Measurements from ENCODE around the gene RBBP8. TPM values are rescaled to one million over a fixed set of nuclear protein-coding genes. Genes with fewer than 3 reads are reported as not detected.

The RBBP8 gene
- total and polyA plus RNA-seq, 4 donors, result 6.5 to 9.8 (median 7.4) TPM

DNA sequence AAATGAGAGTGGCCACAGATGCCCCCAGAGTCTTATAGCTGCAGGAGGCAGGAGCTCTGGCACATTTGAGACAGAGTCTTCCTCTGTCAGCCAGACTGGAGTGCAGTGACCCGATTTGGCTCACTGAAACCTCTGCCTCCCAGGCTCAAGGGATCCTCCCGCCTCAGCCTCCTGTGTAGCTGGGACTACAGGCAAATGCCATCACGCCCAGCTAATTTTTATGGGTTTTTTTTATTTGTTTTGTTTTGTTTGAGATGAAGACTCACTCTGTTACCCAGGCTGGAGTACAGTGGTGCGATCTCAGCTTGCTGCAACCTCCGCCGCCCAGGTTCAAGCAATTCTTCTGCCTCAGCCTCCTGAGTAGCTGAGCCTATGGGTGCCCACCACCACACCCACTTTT, 121.4 kb downstream of the RBBP8 start (continued):
- TF ChIP-seq, protein P1, sequence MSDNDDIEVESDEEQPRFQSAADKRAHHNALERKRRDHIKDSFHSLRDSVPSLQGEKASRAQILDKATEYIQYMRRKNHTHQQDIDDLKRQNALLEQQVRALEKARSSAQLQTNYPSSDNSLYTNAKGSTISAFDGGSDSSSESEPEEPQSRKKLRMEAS (IDR thresholded peaks at IDR 0.05), result no peak
- TF ChIP-seq JUND (IDR thresholded peaks at IDR 0.05), result no peak
- TF ChIP-seq, protein P2, sequence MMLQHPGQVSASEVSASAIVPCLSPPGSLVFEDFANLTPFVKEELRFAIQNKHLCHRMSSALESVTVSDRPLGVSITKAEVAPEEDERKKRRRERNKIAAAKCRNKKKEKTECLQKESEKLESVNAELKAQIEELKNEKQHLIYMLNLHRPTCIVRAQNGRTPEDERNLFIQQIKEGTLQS (IDR thresholded peaks at IDR 0.05), result no peak

DNA sequence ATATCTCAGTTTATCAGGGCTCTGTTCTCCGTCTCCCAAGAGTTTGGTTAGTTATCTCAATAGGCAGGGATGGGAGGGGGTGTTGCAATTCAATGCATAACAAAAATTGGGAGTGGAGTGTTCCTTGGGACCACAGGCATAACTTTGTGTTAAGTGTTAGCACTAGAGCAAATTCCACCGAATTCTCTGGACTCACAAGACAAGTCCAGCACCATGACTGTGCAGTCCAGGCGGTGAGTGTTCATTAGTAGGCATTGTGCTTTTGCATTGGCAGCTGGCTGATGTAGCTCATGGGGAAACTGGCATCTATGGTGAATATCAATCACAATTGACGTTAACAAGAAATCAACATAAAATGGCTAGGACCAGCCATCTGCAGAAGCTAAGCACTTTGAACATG, 123.2 kb downstream of the RBBP8 start:
- no peaks in the 10 kb centered on the region for H3K4me1 ChIP-seq (ENCODE audit: control insufficient read depth in 4 of 4, insufficient read depth in 4 of 4, low read length in 3 of 4)
- WGBS, result 91% methylated on average over 4 of the region's 4 CpGs
- no peak overlapping the region for H3K4me3 ChIP-seq (ENCODE audit: low read depth in 1 of 3, low read length in 3 of 3)
- H3K9me3 ChIP-seq (ENCODE audit: control insufficient read depth in 4 of 4, low read length in 3 of 4), result no peaks in the 10 kb centered on the region
- no peak for DNase-seq (ENCODE audit: low spot score)
- H3K36me3 ChIP-seq (ENCODE audit: control insufficient read depth in 4 of 4, insufficient read depth in 3 of 4, low read depth in 1 of 4, low read length in 3 of 4), result no peaks in the 10 kb centered on the region
- TF ChIP-seq, protein P1 (IDR thresholded peaks at IDR 0.05), result no peak
- TF ChIP-seq, protein P3, sequence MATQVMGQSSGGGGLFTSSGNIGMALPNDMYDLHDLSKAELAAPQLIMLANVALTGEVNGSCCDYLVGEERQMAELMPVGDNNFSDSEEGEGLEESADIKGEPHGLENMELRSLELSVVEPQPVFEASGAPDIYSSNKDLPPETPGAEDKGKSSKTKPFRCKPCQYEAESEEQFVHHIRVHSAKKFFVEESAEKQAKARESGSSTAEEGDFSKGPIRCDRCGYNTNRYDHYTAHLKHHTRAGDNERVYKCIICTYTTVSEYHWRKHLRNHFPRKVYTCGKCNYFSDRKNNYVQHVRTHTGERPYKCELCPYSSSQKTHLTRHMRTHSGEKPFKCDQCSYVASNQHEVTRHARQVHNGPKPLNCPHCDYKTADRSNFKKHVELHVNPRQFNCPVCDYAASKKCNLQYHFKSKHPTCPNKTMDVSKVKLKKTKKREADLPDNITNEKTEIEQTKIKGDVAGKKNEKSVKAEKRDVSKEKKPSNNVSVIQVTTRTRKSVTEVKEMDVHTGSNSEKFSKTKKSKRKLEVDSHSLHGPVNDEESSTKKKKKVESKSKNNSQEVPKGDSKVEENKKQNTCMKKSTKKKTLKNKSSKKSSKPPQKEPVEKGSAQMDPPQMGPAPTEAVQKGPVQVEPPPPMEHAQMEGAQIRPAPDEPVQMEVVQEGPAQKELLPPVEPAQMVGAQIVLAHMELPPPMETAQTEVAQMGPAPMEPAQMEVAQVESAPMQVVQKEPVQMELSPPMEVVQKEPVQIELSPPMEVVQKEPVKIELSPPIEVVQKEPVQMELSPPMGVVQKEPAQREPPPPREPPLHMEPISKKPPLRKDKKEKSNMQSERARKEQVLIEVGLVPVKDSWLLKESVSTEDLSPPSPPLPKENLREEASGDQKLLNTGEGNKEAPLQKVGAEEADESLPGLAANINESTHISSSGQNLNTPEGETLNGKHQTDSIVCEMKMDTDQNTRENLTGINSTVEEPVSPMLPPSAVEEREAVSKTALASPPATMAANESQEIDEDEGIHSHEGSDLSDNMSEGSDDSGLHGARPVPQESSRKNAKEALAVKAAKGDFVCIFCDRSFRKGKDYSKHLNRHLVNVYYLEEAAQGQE (IDR thresholded peaks at IDR 0.05), result no peak
- TF ChIP-seq RXRA (IDR thresholded peaks at IDR 0.05), result no peak
- TF ChIP-seq, protein P4, sequence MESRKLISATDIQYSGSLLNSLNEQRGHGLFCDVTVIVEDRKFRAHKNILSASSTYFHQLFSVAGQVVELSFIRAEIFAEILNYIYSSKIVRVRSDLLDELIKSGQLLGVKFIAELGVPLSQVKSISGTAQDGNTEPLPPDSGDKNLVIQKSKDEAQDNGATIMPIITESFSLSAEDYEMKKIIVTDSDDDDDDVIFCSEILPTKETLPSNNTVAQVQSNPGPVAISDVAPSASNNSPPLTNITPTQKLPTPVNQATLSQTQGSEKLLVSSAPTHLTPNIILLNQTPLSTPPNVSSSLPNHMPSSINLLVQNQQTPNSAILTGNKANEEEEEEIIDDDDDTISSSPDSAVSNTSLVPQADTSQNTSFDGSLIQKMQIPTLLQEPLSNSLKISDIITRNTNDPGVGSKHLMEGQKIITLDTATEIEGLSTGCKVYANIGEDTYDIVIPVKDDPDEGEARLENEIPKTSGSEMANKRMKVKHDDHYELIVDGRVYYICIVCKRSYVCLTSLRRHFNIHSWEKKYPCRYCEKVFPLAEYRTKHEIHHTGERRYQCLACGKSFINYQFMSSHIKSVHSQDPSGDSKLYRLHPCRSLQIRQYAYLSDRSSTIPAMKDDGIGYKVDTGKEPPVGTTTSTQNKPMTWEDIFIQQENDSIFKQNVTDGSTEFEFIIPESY (IDR thresholded peaks at IDR 0.05), result no peak
- no peak for TF ChIP-seq RAD21 (IDR thresholded peaks at IDR 0.05)
- TF ChIP-seq, protein P5, sequence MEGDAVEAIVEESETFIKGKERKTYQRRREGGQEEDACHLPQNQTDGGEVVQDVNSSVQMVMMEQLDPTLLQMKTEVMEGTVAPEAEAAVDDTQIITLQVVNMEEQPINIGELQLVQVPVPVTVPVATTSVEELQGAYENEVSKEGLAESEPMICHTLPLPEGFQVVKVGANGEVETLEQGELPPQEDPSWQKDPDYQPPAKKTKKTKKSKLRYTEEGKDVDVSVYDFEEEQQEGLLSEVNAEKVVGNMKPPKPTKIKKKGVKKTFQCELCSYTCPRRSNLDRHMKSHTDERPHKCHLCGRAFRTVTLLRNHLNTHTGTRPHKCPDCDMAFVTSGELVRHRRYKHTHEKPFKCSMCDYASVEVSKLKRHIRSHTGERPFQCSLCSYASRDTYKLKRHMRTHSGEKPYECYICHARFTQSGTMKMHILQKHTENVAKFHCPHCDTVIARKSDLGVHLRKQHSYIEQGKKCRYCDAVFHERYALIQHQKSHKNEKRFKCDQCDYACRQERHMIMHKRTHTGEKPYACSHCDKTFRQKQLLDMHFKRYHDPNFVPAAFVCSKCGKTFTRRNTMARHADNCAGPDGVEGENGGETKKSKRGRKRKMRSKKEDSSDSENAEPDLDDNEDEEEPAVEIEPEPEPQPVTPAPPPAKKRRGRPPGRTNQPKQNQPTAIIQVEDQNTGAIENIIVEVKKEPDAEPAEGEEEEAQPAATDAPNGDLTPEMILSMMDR (IDR thresholded peaks at IDR 0.05; ENCODE audit: low read depth, low read length, missing input control), result no peak
- H3K27ac ChIP-seq (ENCODE audit: low read depth in 1 of 2, low read length in 2 of 2), result no peak overlapping the region
- H3K27me3 ChIP-seq (ENCODE audit: control insufficient read depth in 4 of 4, insufficient read depth in 4 of 4, low read length in 3 of 4), result no peaks in the 10 kb centered on the region
- no peak overlapping the region for H3K9ac ChIP-seq (ENCODE audit: low read depth in 1 of 2, low read length in 2 of 2)

DNA sequence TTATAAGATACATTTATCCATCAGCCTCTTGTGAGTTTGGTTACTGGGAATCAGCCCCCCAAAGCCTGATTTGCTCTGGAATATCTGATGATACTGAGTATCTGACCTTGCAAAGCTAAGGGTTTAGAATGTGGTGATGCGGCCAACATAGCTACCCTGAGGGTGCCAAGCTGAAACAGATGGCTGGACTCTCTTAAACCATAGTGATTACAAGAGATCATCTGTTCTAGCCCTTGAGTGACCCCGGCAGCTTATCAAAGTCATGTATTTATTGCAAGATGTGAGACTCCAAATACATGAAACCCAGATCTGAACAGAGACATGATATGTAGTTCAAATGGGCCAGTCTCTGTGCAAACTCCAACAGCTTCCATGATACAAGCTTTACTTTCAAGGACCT, 124.0 kb downstream of the RBBP8 start:
- no peak for DNase-seq (ENCODE audit: low spot score)
- Histone ChIP-seq H3K27ac (ENCODE audit: low read depth in 1 of 2, low read length in 2 of 2) (no peak overlapping the region), H3K9me3 (ENCODE audit: control insufficient read depth in 4 of 4, low read length in 3 of 4) (no peaks in the 10 kb centered on the region), H3K9ac (ENCODE audit: low read depth in 1 of 2, low read length in 2 of 2) (no peak overlapping the region), H3K36me3 (ENCODE audit: control insufficient read depth in 4 of 4, insufficient read depth in 3 of 4, low read depth in 1 of 4, low read length in 3 of 4) (no peaks in the 10 kb centered on the region), H3K4me1 (ENCODE audit: control insufficient read depth in 4 of 4, insufficient read depth in 4 of 4, low read length in 3 of 4) (no peaks in the 10 kb centered on the region), H3K27me3 (ENCODE audit: control insufficient read depth in 4 of 4, insufficient read depth in 4 of 4, low read length in 3 of 4) (no peaks in the 10 kb centered on the region), H3K4me3 (ENCODE audit: low read depth in 1 of 3, low read length in 3 of 3) (no peak overlapping the region)
- TF ChIP-seq HNF4G (IDR thresholded peaks at IDR 0.05) (no peak), TAF1 (conservative IDR thresholded peaks at IDR 0.05) (no peak), RXRA (IDR thresholded peaks at IDR 0.05) (no peak), YY1 (IDR thresholded peaks at IDR 0.05) (no peak), GABPA (IDR thresholded peaks at IDR 0.05 in 1 of 2, conservative IDR thresholded peaks at IDR 0.05 in 1 of 2) (no peak), SP1 (IDR thresholded peaks at IDR 0.05) (no peak)
- TF ChIP-seq, protein P2 (IDR thresholded peaks at IDR 0.05), result no peak
- 95% methylated on average over 2 of the region's 2 CpGs for WGBS

Measured in liver (tissue), 9 donors.